Panc1 (cell line): Measurements from ENCODE around the gene LRBA.

ENCODE experiments used
- CTCF ChIP-seq: fragments of 450-650 bp; IDR thresholded peaks from 2 replicates; pipeline ENCODE4 v1.5.1; 2017; ENCODE audit warnings: mild to moderate bottlenecking
- POLR2AphosphoS5 ChIP-seq: IDR thresholded peaks from 2 replicates; pipeline ENCODE4 v1.6.1; 2012; ENCODE audit warnings: mild to moderate bottlenecking, low read depth, low read length, moderate library complexity
- SIN3A ChIP-seq: IDR thresholded peaks from 2 replicates; pipeline ENCODE4 v1.6.1; 2012; ENCODE audit warnings: low read depth, mild to moderate bottlenecking, low read length, moderate library complexity, borderline replicate concordance; ENCODE audit not compliant: insufficient read depth
- TCF7L2 ChIP-seq: IDR thresholded peaks from 2 replicates; pipeline ENCODE4 v1.6.1; 2011; ENCODE audit warnings: mild to moderate bottlenecking, low read depth, low read length, inconsistent platforms
- TF ChIP-seq, protein P1 (sequence below), 2 experiments: IDR thresholded peaks; 2 replicates each; pipeline ENCODE4 v1.6.1; 2011 to 2012; ENCODE audit warnings: low read depth in 2 of 2, control low read depth in 1 of 2, low read length in 1 of 2, mild to moderate bottlenecking in 1 of 2, moderate library complexity in 1 of 2; ENCODE audit not compliant: insufficient read depth in 1 of 2

GRCh38 chr4:150234246-150234645 lies 780.8 kb downstream of the LRBA start:
- TF ChIP-seq CTCF (no peak), POLR2AphosphoS5 (no peak), SIN3A (no peak), TCF7L2 (no peak)
- TF ChIP-seq, protein P1, sequence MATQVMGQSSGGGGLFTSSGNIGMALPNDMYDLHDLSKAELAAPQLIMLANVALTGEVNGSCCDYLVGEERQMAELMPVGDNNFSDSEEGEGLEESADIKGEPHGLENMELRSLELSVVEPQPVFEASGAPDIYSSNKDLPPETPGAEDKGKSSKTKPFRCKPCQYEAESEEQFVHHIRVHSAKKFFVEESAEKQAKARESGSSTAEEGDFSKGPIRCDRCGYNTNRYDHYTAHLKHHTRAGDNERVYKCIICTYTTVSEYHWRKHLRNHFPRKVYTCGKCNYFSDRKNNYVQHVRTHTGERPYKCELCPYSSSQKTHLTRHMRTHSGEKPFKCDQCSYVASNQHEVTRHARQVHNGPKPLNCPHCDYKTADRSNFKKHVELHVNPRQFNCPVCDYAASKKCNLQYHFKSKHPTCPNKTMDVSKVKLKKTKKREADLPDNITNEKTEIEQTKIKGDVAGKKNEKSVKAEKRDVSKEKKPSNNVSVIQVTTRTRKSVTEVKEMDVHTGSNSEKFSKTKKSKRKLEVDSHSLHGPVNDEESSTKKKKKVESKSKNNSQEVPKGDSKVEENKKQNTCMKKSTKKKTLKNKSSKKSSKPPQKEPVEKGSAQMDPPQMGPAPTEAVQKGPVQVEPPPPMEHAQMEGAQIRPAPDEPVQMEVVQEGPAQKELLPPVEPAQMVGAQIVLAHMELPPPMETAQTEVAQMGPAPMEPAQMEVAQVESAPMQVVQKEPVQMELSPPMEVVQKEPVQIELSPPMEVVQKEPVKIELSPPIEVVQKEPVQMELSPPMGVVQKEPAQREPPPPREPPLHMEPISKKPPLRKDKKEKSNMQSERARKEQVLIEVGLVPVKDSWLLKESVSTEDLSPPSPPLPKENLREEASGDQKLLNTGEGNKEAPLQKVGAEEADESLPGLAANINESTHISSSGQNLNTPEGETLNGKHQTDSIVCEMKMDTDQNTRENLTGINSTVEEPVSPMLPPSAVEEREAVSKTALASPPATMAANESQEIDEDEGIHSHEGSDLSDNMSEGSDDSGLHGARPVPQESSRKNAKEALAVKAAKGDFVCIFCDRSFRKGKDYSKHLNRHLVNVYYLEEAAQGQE (IDR thresholded peaks at IDR 0.05; ENCODE audit: insufficient read depth in 1 of 2, low read depth in 2 of 2, low read length in 1 of 2) = no peak
